Measurements from ENCODE around the gene LRCOL1.

GRCh38 chr12:132631666-132632065 lies 21.3 kb upstream of the LRCOL1 start:
- TF ChIP-seq CTCF (IDR thresholded peaks at IDR 0.05) (no peak), EP300 (IDR thresholded peaks at IDR 0.05) (no peak), POLR2A (IDR thresholded peaks at IDR 0.05) (no peak)

Measured in stomach (tissue), 4 donors.